ENCODE measurements around the gene PCBD1.

PCBD1 gene

GRCh38 chr10:70917226-70917625, 28.9 kb upstream of the PCBD1 start:
- DNase-seq (no peak), ATAC-seq (ENCODE audit: insufficient read depth, low read depth) (no peak)
- Histone ChIP-seq H3K4me3 (ENCODE audit: low read depth in 1 of 2, low read length in 2 of 2) (no peak overlapping the region), H3K27me3 (ENCODE audit: insufficient read depth, low read length, poor library complexity) (peaks cover 15% of the 10 kb centered on the region), H3K4me1 (ENCODE audit: insufficient read depth, low read length) (no peaks in the 10 kb centered on the region), H3K9me3 (ENCODE audit: insufficient read depth, low read length, severe bottlenecking) (no peaks in the 10 kb centered on the region), H3K27ac (ENCODE audit: low read length) (no peak overlapping the region), H3K9ac (ENCODE audit: low read depth, low read length) (no peak overlapping the region), H3K4me2 (ENCODE audit: insufficient read depth, low read length) (no peak overlapping the region), H4K20me1 (ENCODE audit: insufficient read depth, low read length) (no peaks in the 10 kb centered on the region), H3K36me3 (ENCODE audit: insufficient read depth, low read length) (no peaks in the 10 kb centered on the region), H2AFZ (ENCODE audit: low read depth, low read length) (no peak overlapping the region), H3K79me2 (ENCODE audit: insufficient read depth, low read length) (no peaks in the 10 kb centered on the region)
- no peak for TF ChIP-seq CTCF (IDR thresholded peaks at IDR 0.05; ENCODE audit: borderline replicate concordance, extremely low read depth, low read length, poor library complexity, severe bottlenecking)
- TF ChIP-seq EZH2 (IDR thresholded peaks at IDR 0.05; ENCODE audit: borderline replicate concordance, low read depth, low read length, severe bottlenecking): no peak

- peaks cover 11% of the 10 kb centered on the region for H3K27me3 ChIP-seq (ENCODE audit: insufficient read depth, low read length, poor library complexity)
- H3K4me3 ChIP-seq (ENCODE audit: low read depth in 1 of 2, low read length in 2 of 2): no peak overlapping the region
- no peak overlapping the region for H2AFZ ChIP-seq (ENCODE audit: low read depth, low read length)
- TF ChIP-seq CTCF (IDR thresholded peaks at IDR 0.05; ENCODE audit: borderline replicate concordance, extremely low read depth, low read length, poor library complexity, severe bottlenecking) (no peak), EZH2 (IDR thresholded peaks at IDR 0.05; ENCODE audit: borderline replicate concordance, low read depth, low read length, severe bottlenecking) (no peak)
- no peaks in the 10 kb centered on the region for H3K4me1 ChIP-seq (ENCODE audit: insufficient read depth, low read length)
- no peaks in the 10 kb centered on the region for H3K9me3 ChIP-seq (ENCODE audit: insufficient read depth, low read length, severe bottlenecking)
- ATAC-seq (ENCODE audit: insufficient read depth, low read depth) (no peak), DNase-seq (no peak)
- no peak overlapping the region for H3K9ac ChIP-seq (ENCODE audit: low read depth, low read length)
- no peak overlapping the region for H3K4me2 ChIP-seq (ENCODE audit: insufficient read depth, low read length)
- H3K36me3 ChIP-seq (ENCODE audit: insufficient read depth, low read length): no peaks in the 10 kb centered on the region
- H3K79me2 ChIP-seq (ENCODE audit: insufficient read depth, low read length): no peaks in the 10 kb centered on the region
- no peak overlapping the region for H3K27ac ChIP-seq (ENCODE audit: low read length)
- H4K20me1 ChIP-seq (ENCODE audit: insufficient read depth, low read length): no peaks in the 10 kb centered on the region
Measured at GRCh38 chr10:70916241-70916640, 27.9 kb upstream of the PCBD1 start.

- H4K20me1 ChIP-seq (ENCODE audit: insufficient read depth, low read length): no peaks in the 10 kb centered on the region
- no peaks in the 10 kb centered on the region for H3K4me1 ChIP-seq (ENCODE audit: insufficient read depth, low read length)
- no peak overlapping the region for H3K4me2 ChIP-seq (ENCODE audit: insufficient read depth, low read length)
- no peak for DNase-seq
- no peak for ATAC-seq (ENCODE audit: insufficient read depth, low read depth)
- no peaks in the 10 kb centered on the region for H3K9me3 ChIP-seq (ENCODE audit: insufficient read depth, low read length, severe bottlenecking)
- peaks cover 11% of the 10 kb centered on the region for H3K27me3 ChIP-seq (ENCODE audit: insufficient read depth, low read length, poor library complexity)
- no peaks in the 10 kb centered on the region for H3K79me2 ChIP-seq (ENCODE audit: insufficient read depth, low read length)
- no peaks in the 10 kb centered on the region for H3K36me3 ChIP-seq (ENCODE audit: insufficient read depth, low read length)
- H3K9ac ChIP-seq (ENCODE audit: low read depth, low read length): no peak overlapping the region
- no peak overlapping the region for H3K27ac ChIP-seq (ENCODE audit: low read length)
- H2AFZ ChIP-seq (ENCODE audit: low read depth, low read length): no peak overlapping the region
- H3K4me3 ChIP-seq (ENCODE audit: low read depth in 1 of 2, low read length in 2 of 2): no peak overlapping the region
- TF ChIP-seq CTCF (IDR thresholded peaks at IDR 0.05; ENCODE audit: borderline replicate concordance, extremely low read depth, low read length, poor library complexity, severe bottlenecking): no peak
- no peak for TF ChIP-seq EZH2 (IDR thresholded peaks at IDR 0.05; ENCODE audit: borderline replicate concordance, low read depth, low read length, severe bottlenecking)
Measured at GRCh38 chr10:70915806-70916205, 27.4 kb upstream of the PCBD1 start.

- H4K20me1 ChIP-seq (ENCODE audit: insufficient read depth, low read length): no peaks in the 10 kb centered on the region
- TF ChIP-seq CTCF (IDR thresholded peaks at IDR 0.05; ENCODE audit: borderline replicate concordance, extremely low read depth, low read length, poor library complexity, severe bottlenecking) (no peak), EZH2 (IDR thresholded peaks at IDR 0.05; ENCODE audit: borderline replicate concordance, low read depth, low read length, severe bottlenecking) (no peak)
- H3K27ac ChIP-seq (ENCODE audit: low read length): no peak overlapping the region
- H3K36me3 ChIP-seq (ENCODE audit: insufficient read depth, low read length): no peaks in the 10 kb centered on the region
- H3K4me1 ChIP-seq (ENCODE audit: insufficient read depth, low read length): no peaks in the 10 kb centered on the region
- H3K4me2 ChIP-seq (ENCODE audit: insufficient read depth, low read length): no peak overlapping the region
- peaks cover 11% of the 10 kb centered on the region for H3K27me3 ChIP-seq (ENCODE audit: insufficient read depth, low read length, poor library complexity)
- no peak for DNase-seq
- no peaks in the 10 kb centered on the region for H3K9me3 ChIP-seq (ENCODE audit: insufficient read depth, low read length, severe bottlenecking)
- no peak for ATAC-seq (ENCODE audit: insufficient read depth, low read depth)
- no peak overlapping the region for H2AFZ ChIP-seq (ENCODE audit: low read depth, low read length)
- H3K4me3 ChIP-seq (ENCODE audit: low read depth in 1 of 2, low read length in 2 of 2): no peak overlapping the region
- no peaks in the 10 kb centered on the region for H3K79me2 ChIP-seq (ENCODE audit: insufficient read depth, low read length)
- H3K9ac ChIP-seq (ENCODE audit: low read depth, low read length): no peak overlapping the region
Measured at GRCh38 chr10:70915206-70915605, 26.8 kb upstream of the PCBD1 start.

All from DND-41 (cell line).